Neural cell (in vitro differentiated cells): ENCODE results near the gene IGF1R. TPM values are rescaled to one million over a fixed set of nuclear protein-coding genes. Genes with fewer than 3 reads are reported as not detected.

ENCODE experiments used
- H2AFZ ChIP-seq: fragments of 200-600, 300-800 bp; sonication (generic), shearing (Covaris generic); 2 replicates; pipeline ENCODE4 v1.6.0; 2014; ENCODE audit warnings: low read depth, mild to moderate bottlenecking, antibody characterized with exemption, low read length, moderate library complexity
- H3F3A ChIP-seq: fragments of 200-600 bp; shearing (Covaris generic); 2 replicates; pipeline ENCODE4 v1.6.1; 2016; ENCODE audit warnings: mild to moderate bottlenecking, moderate library complexity, mixed read lengths, antibody characterized with exemption, low read length; ENCODE audit not compliant: insufficient read depth, poor library complexity, severe bottlenecking
- H3K27ac ChIP-seq: fragments of 200-600, 300-800 bp; sonication (generic), shearing (Covaris generic); 2 replicates; pipeline ENCODE4 v1.5.1; 2014; ENCODE audit warnings: mild to moderate bottlenecking, low read length, moderate library complexity
- H3K27me3 ChIP-seq: fragments of 300-800, 200-600 bp; sonication (generic), shearing (Covaris generic); 2 replicates; pipeline ENCODE4 v1.6.0; 2014; ENCODE audit warnings: mild to moderate bottlenecking, low read depth, low read length, moderate library complexity; ENCODE audit not compliant: insufficient read depth
- H3K36me3 ChIP-seq: fragments of 300-800, 200-600 bp; sonication (generic), shearing (Covaris generic); 2 replicates; pipeline ENCODE4 v1.5.1; 2014; ENCODE audit warnings: mild to moderate bottlenecking, antibody characterized with exemption, low read length, moderate library complexity; ENCODE audit not compliant: insufficient read depth
- H3K4me2 ChIP-seq: fragments of 300-800, 200-600 bp; sonication (generic), shearing (Covaris generic); 2 replicates; pipeline ENCODE4 v1.6.0; 2014; ENCODE audit warnings: mild to moderate bottlenecking, low read length
- H3K4me3 ChIP-seq: fragments of 300-800, 200-600 bp; sonication (generic), shearing (Covaris generic); 2 replicates; pipeline ENCODE4 v1.5.1; 2014; ENCODE audit warnings: mild to moderate bottlenecking, low read length, moderate library complexity
- H3K79me2 ChIP-seq: fragments of 200-600 bp; shearing (Covaris generic); replicated peaks from 2 replicates; pipeline ENCODE4 v1.6.0; 2014; ENCODE audit warnings: mild to moderate bottlenecking, low read length, moderate library complexity; ENCODE audit not compliant: insufficient read depth
- H3K9ac ChIP-seq: fragments of 300-800, 200-600 bp; sonication (generic), shearing (Covaris generic); 2 replicates; pipeline ENCODE4 v1.6.1; 2016; ENCODE audit warnings: mild to moderate bottlenecking, low read length, mixed read lengths
- H3K9me2 ChIP-seq: fragments of 200-600 bp; shearing (Covaris generic); 2 replicates; pipeline ENCODE4 v1.6.1; 2016; ENCODE audit warnings: mild to moderate bottlenecking, low read length, mixed read lengths; ENCODE audit not compliant: insufficient read depth
- H3K9me3 ChIP-seq: fragments of 200-600, 300-800 bp; sonication (generic), shearing (Covaris generic); 2 replicates; pipeline ENCODE4 v1.6.1; 2016; ENCODE audit warnings: mild to moderate bottlenecking, mixed run types, low read length, moderate library complexity, mixed read lengths
- H4K20me1 ChIP-seq: fragments of 200-600 bp; shearing (Covaris generic); 2 replicates; pipeline ENCODE4 v1.6.1; 2016; ENCODE audit warnings: mild to moderate bottlenecking, mixed run types; ENCODE audit not compliant: insufficient read depth
- EP300 ChIP-seq: fragments of 450-650 bp; conservative IDR thresholded peaks from 2 replicates; pipeline ENCODE4 v1.6.1; 2014; ENCODE audit warnings: antibody characterized with exemption, mild to moderate bottlenecking, moderate library complexity; ENCODE audit not compliant: poor library complexity, severe bottlenecking
- EZH2 ChIP-seq: fragments of 200-600, 300-800 bp; shearing (Covaris generic), sonication (generic); IDR thresholded peaks from 2 replicates; pipeline ENCODE4 v1.6.1; 2014; ENCODE audit warnings: antibody characterized with exemption, low read length, borderline replicate concordance, mild to moderate bottlenecking; ENCODE audit not compliant: insufficient read depth, poor library complexity, severe bottlenecking
- MXI1 ChIP-seq: fragments of 450-650 bp; conservative IDR thresholded peaks from 2 replicates; pipeline ENCODE4 v1.6.1; 2014; ENCODE audit warnings: antibody characterized with exemption, mild to moderate bottlenecking; ENCODE audit not compliant: poor library complexity, severe bottlenecking
- POLR2AphosphoS5 ChIP-seq: IDR thresholded peaks from 2 replicates; pipeline ENCODE4 v1.6.1; 2012
- RAD21 ChIP-seq: fragments of 450-650 bp; conservative IDR thresholded peaks from 2 replicates; pipeline ENCODE4 v1.6.1; 2014; ENCODE audit warnings: antibody characterized with exemption, mild to moderate bottlenecking, moderate library complexity
- SMC3 ChIP-seq: fragments of 450-650 bp; conservative IDR thresholded peaks from 2 replicates; pipeline ENCODE4 v1.6.1; 2014; ENCODE audit warnings: antibody characterized with exemption, mild to moderate bottlenecking, moderate library complexity; ENCODE audit not compliant: poor library complexity
- TAF1 ChIP-seq: IDR thresholded peaks from 2 replicates; pipeline ENCODE4 v1.6.1; 2012; ENCODE audit warnings: low read depth
- polyA plus RNA-seq: library from polyadenylated mRNA; depleted of rRNA; stranded (reverse); fragments of >200 nt; gene quantifications from 2 replicates; pipeline ENCODE4 v1.2.3, GENCODE V29; 2014
- TF ChIP-seq, protein P1 (sequence below): fragments of 450-650 bp; IDR thresholded peaks from 2 replicates; pipeline ENCODE4 v1.5.1; 2014; ENCODE audit warnings: antibody characterized with exemption, mild to moderate bottlenecking, moderate library complexity; ENCODE audit not compliant: poor library complexity, severe bottlenecking
- TF ChIP-seq, protein P2 (sequence below): IDR thresholded peaks from 2 replicates; pipeline ENCODE4 v1.6.1; 2012; ENCODE audit warnings: borderline replicate concordance

IGF1R gene
- polyA plus RNA-seq, 1 donor from 2014 or later = 10.9 TPM

DNA sequence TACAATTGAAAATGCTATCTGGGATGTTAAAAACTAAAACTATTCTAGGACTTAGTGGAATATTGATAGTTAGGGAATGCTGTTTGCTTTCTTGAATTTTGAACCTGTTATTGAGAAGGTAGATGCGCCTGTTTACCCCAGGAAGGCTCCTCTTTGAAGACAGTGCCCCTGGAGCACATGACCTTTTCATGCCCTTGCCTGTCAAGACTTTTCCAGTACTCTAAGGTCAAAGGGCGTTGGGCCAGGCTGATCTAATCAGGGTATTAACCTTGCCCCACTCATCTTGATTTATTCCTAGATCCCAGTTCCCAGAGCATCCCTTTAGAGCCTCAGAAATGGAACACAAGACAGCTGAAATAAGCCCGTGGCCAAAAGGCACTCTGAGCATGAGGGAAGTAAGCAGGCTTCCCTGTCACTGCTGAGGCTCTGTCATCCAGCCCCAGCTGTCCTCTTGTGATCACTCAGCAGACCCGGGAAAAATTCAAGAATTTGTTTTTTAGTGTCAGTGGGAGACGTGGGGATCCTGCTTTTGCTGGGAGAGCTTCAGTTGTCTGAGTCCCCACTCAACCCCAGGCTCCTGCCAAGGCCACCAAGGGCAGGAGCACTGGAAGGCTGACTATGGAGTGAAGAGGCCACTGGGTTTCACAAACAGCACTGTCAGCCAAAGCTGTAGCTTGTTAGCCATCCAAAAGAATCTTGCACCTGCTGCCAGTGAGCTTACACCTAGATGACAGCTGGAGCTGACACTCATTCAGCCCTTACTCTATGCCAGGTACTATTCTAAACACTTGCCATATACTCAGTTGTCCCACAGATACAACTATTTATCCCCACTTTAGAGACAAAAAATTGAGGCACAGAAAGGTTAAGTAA is 190.3 kb downstream of the IGF1R start:
- Histone ChIP-seq H3K9ac (no peak overlapping the region), H3K9me3 (no peaks in the 10 kb centered on the region), H2AFZ (no peak overlapping the region), H3K9me2 (no peaks in the 10 kb centered on the region), H3F3A (no peaks in the 10 kb centered on the region), H3K4me3 (no peak overlapping the region), H3K27ac (no peak overlapping the region), H3K27me3 (no peaks in the 10 kb centered on the region), H3K36me3 (no peaks in the 10 kb centered on the region), H3K79me2 (peaks cover 10% of the 10 kb centered on the region), H4K20me1 (peaks cover 4% of the 10 kb centered on the region), H3K4me2 (no peak overlapping the region)
- TF ChIP-seq TAF1 (no peak), POLR2AphosphoS5 (no peak), EP300 (no peak), SMC3 (no peak), RAD21 (no peak), EZH2 (no peak), MXI1 (no peak)
- TF ChIP-seq, protein P1, sequence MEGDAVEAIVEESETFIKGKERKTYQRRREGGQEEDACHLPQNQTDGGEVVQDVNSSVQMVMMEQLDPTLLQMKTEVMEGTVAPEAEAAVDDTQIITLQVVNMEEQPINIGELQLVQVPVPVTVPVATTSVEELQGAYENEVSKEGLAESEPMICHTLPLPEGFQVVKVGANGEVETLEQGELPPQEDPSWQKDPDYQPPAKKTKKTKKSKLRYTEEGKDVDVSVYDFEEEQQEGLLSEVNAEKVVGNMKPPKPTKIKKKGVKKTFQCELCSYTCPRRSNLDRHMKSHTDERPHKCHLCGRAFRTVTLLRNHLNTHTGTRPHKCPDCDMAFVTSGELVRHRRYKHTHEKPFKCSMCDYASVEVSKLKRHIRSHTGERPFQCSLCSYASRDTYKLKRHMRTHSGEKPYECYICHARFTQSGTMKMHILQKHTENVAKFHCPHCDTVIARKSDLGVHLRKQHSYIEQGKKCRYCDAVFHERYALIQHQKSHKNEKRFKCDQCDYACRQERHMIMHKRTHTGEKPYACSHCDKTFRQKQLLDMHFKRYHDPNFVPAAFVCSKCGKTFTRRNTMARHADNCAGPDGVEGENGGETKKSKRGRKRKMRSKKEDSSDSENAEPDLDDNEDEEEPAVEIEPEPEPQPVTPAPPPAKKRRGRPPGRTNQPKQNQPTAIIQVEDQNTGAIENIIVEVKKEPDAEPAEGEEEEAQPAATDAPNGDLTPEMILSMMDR = no peak
- TF ChIP-seq, protein P2, sequence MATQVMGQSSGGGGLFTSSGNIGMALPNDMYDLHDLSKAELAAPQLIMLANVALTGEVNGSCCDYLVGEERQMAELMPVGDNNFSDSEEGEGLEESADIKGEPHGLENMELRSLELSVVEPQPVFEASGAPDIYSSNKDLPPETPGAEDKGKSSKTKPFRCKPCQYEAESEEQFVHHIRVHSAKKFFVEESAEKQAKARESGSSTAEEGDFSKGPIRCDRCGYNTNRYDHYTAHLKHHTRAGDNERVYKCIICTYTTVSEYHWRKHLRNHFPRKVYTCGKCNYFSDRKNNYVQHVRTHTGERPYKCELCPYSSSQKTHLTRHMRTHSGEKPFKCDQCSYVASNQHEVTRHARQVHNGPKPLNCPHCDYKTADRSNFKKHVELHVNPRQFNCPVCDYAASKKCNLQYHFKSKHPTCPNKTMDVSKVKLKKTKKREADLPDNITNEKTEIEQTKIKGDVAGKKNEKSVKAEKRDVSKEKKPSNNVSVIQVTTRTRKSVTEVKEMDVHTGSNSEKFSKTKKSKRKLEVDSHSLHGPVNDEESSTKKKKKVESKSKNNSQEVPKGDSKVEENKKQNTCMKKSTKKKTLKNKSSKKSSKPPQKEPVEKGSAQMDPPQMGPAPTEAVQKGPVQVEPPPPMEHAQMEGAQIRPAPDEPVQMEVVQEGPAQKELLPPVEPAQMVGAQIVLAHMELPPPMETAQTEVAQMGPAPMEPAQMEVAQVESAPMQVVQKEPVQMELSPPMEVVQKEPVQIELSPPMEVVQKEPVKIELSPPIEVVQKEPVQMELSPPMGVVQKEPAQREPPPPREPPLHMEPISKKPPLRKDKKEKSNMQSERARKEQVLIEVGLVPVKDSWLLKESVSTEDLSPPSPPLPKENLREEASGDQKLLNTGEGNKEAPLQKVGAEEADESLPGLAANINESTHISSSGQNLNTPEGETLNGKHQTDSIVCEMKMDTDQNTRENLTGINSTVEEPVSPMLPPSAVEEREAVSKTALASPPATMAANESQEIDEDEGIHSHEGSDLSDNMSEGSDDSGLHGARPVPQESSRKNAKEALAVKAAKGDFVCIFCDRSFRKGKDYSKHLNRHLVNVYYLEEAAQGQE = no peak

DNA sequence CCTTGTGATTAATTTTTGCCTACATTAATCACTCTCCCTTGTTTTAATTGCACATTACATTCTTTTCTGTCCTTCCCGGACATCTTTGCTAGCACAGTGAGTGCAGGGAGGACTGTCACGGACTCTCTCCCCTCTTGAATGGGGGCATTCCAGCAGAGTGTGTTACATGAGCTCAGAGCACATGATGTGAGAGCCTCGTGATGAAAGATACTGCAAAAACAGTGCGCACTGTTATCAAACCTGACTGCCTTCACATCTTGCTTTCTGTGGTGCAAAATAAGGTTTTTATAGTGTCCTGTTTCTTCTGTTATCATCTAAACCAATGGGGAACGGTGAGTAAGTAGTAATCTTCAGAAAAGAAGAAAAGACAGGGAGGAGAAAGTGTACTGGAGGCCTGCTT is 191.7 kb downstream of the IGF1R start:
- Histone ChIP-seq H3K36me3 (no peaks in the 10 kb centered on the region), H3K79me2 (peaks cover 18% of the 10 kb centered on the region), H3K4me3 (no peak overlapping the region), H2AFZ (no peak overlapping the region), H3K9me3 (no peaks in the 10 kb centered on the region), H3K27me3 (no peaks in the 10 kb centered on the region), H3F3A (no peaks in the 10 kb centered on the region), H3K27ac (no peak overlapping the region), H4K20me1 (peaks cover 4% of the 10 kb centered on the region), H3K9me2 (no peaks in the 10 kb centered on the region), H3K9ac (no peak overlapping the region), H3K4me2 (no peak overlapping the region)
- no peak for TF ChIP-seq SMC3
- TF ChIP-seq TAF1 = no peak
- no peak for TF ChIP-seq EZH2
- TF ChIP-seq POLR2AphosphoS5 = no peak
- TF ChIP-seq, protein P2 = no peak
- TF ChIP-seq RAD21 = no peak
